ENCODE results near the gene DHX38.

Gene DHX38

GRCh38 chr16:72123426-72123825 is 29.8 kb downstream of the DHX38 start:
- DNase-seq: no peak

- DNase-seq: no peak
Measured at GRCh38 chr16:72124148-72124547, 30.5 kb downstream of the DHX38 start.

DNA sequence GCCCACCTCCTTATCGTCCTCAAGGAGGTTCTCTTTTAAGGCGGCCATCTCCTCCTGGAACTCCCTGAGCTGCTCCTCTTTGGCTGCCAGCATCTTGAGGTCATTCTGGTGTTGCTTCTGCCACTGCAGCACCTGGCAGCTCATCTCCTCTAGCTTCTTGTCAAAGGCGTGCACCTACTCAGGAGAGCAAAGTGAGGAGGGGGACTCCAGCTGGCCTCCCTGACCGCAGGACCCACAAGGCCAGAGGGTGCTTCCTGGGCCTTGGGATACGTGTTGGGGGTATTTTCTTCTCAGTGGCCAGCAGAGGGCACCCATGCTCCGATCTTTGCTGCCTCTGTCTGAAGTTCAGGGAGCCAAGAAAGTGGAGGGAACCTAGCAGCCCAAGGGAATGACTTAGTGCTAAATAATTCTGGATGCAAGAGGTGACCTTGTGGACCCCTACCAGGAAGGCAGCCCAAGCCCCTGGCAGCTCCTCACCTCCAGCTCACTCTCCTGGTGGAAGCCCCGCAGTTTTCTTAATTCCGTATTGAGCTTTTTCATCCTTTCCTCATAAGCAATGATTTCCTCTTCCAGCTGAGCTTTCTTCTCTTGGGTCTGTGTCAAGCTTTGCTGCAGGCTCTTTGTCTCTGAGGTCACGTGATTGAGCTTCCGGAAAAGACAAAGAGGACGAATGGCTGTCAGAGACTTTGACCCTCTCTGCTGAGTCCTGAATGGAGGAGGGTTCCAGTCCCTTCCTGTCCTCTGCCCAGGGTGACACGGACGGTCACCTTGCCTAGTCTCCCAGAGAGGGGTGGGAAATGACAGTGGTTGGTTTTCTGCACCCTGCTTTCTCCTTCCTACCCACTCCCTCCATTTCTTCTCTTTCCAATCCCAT is 31.4 kb downstream of the DHX38 start:
- DNase-seq: peak; percentile 87

DNA sequence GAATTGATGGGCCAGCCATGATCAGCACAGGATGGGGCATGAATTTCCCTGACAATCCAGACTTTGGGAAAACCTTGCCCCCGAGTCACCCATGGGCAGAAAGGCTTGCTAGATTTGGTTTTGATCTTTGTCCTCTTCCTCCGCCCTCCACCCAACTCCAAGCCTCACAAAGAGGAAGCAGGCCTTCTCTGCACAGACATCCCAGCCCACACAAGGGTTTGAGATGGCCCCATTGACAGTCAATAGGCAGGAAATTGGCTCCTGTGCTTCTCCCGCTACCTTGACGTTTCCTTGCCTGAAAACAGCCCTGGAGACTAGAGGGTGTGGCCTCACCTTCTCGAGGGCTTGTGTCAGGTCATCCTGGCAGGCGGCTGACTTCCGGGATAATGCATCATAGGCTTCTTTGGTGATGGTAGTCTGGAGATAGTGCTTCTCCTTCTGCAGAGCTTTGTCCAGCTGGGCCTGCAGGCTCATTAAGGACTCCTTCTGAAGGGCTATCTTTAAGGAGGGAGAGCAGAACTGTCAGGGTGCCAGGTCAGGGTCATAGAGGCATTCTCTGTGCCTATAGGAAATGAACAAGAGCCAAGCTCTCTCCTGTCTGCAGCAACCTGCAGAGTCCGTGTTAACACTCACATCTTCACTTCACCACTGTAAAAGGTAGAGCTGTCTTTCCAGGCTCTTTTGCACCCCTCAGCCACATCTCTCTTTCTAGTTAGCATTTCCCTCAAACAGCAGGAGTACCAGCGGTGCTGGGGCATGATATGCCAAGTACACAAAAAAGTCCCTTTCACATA is 32.2 kb downstream of the DHX38 start:
- DNase-seq: peak; percentile 19

DNA sequence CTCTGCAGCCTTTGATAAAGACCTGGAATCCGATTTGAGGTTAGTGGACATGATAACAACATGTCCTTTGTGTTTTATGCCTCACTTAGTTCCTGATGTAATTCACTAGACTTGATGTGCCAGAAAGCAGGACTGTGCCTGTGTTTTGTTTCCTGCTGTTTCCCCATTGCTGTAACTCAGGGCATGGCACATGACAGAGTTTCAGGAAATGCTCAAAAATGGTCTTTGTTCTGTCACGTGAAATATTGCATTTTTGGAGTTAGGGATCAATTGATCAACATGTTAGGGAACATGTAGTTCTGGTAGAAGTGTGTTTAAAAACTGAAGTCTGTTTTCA is 32.8 kb downstream of the DHX38 start:
- DNase-seq: no peak

DNA sequence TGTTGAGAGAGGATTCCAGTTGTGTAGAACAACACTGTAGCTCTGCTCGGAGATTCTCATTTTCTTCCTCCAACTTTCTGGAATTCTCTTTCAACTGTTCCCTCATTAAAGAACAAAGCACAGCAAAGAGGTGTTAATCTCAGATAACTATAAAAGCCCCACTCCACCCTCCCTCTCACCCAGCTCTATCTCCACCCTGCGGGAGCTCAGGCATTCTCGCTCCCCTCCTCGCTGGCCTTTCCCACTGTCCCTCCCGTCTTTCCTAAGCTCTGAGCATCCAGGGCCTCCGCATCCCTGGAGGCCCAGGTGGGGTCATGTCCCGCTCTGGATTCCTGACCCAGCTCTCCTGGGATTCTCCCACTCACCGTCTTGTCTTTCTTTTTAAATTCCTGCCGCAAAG is 35.1 kb downstream of the DHX38 start:
- DNase-seq: no peak

DNA sequence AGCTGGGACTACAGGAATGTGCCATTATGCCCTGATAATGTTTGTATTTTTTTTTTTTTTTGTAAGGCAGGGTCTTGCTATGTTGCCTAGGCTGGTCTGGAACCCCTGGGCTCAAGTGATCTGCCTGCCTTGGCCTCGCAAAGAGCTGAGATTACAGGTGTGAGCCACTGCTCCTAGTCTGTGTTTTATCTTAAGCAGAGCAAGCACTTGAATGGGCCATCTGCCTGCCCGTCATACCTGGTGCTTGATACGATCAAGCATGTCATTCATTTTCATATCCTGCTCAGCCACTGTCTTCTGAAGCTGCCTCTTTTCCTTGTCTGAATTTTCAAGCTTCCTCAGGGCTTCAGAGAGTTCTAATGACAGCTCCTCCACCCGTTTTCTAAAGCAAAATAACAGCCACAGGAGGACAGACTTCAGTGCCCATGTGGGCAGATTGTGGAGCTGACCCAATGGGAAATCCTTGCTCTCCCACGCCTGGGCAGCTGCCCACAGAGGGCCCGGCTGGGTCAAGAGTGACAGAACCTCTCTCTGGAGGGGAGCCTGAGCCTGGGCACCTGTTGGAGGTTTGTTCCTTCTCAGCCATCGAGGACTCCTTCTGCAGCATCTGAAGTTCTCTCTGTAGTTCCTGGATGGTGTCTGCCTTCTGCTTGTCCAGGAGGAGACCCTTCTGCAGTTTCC is 36.5 kb downstream of the DHX38 start:
- DNase-seq: no peak

DNA sequence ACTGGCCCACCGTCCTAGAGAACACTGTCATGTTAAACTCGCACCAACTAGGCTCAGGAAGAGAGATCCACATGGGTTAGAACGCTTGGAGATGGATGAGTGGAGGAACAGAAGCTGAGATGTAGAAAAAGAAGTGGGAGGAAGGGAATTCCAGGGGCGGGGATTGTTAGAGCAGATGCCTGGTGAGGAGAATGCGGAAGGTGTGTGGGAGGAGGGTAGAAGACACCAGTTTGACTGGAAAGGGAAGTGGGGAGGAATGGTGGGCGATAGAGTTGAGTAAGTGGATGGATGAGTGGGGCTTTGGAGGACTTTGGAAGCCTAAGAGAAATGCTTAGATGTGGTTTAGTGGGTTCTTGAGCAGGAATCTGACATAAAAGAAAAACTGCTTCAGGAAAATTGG is 37.4 kb downstream of the DHX38 start:
- DNase-seq: no peak

GRCh38 chr16:72132726-72133125 is 39.1 kb downstream of the DHX38 start:
- no peak for DNase-seq

DNA sequence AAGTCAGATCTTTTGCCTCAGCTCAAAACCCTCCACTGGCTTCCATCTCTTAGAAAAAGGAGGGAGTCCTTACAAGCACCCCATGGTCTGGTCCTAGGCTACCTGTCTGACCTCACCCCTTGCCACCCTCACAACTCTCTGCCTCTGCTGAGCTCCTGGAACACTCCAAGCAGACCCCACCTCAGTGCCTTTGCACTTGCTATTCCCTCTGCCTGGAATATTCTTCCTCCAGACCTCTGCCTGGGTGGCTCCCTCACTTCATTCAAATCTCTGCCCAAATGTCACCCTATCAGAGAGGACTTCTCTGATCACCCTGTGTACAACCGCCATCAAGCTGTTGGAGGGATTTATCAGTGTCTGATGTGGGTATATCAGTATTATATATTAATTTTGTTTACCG is 40.9 kb downstream of the DHX38 start:
- DNase-seq: no peak

DNA sequence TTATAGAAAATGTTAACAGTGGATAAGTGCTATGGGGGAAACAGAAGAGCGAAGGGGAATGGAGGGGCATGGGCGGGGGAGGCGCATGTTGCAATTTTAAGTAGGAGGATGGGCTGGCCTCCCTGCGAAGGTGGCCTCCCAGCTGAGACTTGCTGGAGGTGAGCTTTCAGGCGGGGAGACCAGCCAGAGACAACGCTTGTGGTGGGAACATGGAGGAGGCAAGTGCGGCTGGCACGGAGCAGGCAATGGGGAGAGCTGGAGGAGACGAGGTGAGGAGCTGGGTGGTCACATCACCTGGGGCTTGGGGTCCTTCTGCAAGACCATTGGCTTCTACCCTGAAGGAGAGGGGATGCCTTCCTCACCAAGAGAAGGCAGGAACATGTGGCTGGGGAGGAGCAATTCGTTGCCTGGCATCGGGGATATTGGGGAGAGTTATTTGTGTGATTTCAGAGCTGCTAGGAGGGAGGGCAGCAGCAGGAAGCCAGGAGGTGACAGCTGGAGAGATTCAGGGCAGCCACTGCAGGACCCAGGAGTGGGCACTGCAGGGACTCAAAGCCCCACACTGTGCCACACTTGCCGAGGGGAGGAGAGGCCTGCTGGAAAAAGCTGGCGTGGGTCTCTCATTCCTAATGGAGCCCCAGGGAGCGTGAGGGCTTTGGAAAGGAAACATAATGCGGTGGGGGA is 43.9 kb downstream of the DHX38 start:
- DNase-seq: no peak

DNA sequence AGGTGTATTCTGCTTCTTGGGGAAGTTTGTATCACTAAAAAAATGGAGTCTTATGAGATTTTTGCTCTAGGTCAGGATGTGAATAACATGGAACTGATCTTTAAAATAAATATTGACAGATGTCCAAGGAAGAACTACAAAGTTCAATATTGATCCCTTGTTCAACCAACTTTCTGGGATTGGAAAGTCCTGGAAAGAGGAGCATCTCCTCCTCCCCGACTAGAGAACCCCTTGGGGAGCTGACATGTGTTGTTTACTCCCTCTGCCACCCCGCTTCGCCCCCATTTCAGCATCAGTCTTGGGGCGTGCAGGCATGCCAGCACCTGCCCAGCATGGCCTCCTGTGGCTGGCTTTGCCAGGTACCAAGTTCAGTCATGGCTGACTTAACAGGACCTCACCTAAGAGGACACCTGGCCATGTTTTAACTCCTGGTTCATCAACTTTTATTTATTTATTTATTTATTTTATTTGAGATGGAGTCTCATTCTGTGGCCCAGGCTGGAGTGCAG is 44.5 kb downstream of the DHX38 start:
- DNase-seq: no peak

- no peak for DNase-seq
Measured at GRCh38 chr16:72139908-72140307, 46.3 kb downstream of the DHX38 start.

- DNase-seq: no peak
Measured at GRCh38 chr16:72142476-72142875, 48.8 kb downstream of the DHX38 start.

DNA sequence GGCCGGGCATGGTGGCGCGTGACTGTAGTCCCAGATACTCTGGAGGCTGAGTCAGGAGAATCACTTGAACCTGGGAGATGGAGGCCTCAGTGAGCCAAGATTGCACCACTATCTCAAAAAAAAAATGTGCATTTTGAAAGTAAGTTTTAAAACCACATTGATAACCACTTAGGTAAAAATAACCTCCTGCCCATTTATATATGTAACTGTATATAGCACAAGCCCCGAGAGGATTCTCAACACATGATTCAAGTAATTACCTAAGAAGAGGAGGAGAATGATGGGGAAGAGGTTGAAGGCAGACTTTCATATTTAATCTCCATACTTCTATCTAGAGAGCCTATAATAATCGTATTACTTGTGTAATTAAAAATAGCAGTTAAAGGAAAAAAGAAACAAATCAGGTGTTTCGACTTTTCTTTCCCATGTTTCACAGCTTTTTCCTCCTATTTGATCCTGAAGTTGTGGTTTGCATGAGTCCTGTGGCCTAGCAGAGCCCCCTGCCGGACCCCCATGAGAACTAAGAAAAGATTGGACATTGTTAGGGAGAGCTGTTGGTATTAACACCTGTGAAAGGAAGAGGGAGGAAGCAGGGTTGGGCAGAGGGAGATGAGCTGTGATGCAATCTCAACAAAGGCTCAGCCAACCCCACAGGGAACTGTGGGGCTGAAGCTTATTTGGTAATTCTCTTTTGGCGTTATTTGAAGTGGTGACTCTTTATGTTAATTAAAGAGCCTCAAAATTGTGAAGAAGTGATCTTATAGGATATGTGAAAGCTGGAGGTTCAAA is 56.2 kb downstream of the DHX38 start:
- no peak for DNase-seq

DNA sequence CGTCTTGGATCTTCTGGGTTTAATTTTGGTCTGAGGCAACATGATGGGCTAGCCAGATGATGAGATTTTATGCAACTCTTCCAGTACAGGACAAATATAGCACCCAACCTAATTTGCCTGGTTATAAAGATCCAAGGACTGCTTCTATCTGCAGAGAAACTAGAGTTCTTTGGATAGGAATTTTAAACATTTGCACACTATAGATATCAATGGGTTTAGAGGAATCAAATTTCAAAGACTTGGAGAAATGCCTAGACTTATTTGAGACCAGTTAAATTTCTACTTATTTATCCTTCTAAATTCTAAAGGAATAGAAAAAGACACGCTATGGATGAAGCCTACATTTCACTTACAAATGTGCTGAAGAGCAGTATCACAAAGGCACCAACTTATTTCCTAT is 65.7 kb downstream of the DHX38 start:
- no peak for DNase-seq

DNA sequence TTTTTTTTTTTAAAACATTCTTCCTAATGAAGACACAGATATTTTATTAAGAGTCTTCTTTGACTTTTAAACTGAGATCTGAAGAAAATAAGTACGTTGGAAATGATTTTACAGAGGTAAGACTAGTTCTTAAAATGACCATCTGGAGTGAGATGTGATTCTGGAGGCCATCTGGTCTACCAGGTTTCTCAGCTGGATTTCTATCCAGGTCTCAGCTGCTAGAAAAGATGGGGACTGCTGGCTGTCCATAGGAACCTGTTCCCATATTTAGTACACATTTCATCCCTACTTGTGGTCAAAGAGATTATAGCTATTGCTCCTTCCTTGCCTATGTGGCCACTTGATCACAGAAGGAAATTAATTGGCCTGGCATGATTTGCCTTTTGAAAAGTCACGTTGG is 66.2 kb downstream of the DHX38 start:
- DNase-seq: no peak

DNA sequence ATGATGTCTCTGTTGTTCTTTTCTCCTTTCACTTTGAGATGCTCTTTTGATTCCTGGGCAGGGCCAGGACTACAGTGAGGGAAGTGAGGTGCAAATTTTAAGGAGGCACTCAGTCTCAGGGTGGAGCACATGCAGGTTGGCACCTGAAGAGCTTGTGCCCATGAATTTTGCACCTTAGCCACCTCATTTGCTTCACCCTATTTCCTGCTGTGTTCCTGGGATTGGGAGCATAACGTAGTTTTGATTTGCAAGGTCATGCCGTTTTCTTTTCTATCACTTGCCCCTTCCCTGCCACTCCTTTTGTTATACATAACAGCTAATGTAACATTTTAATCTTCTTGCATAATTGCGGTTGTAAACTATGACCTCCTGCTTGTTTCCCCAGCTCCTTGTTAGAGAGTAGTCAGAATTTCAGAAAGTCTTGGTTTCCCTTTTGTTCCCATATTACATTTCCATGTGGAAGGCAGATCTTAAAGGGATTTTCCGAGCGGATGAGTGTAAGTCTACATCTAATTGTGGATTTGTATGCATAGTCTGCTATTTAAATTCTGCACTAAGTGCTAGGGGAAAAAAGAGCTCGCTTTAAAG is 68.6 kb downstream of the DHX38 start:
- no peak for DNase-seq

All from hematopoietic multipotent progenitor cell treated with erythropoietin and hydrocortisone succinate and interleukin-3 and kit ligand, for 6 days (in vitro differentiated cells).